ENCODE results near the gene ACAP3.

ACAP3 gene

GRCh38 chr1:1242461-1243265 lies 65.1 kb downstream of the ACAP3 start:
- DNase-seq: no peak
